ENCODE data around the gene SLC7A11. TPM values are rescaled to one million over a fixed set of nuclear protein-coding genes. Genes with fewer than 3 reads are reported as not detected.

SLC7A11 gene
- total and polyA plus RNA-seq, 10 of the 15 experiments (the other 5 are each of a cell fraction or from before 2014, with no cell fraction given) = 1.6 to 9.8 (median 3.5) TPM

GRCh38 chr4:138256608-138257007, 14.5 kb upstream of the SLC7A11 start (continued):
- TF ChIP-seq, protein P1, sequence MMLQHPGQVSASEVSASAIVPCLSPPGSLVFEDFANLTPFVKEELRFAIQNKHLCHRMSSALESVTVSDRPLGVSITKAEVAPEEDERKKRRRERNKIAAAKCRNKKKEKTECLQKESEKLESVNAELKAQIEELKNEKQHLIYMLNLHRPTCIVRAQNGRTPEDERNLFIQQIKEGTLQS (IDR thresholded peaks at IDR 0.05; ENCODE audit: borderline replicate concordance, extremely low read depth, low read depth, low read length) = no peak
- TF ChIP-seq SIN3A (IDR thresholded peaks at IDR 0.05; ENCODE audit: low read depth, low read length) = no peak
- no peak for TF ChIP-seq RAD51 (IDR thresholded peaks at IDR 0.05)
- TF ChIP-seq CBX5 (IDR thresholded peaks at IDR 0.05; ENCODE audit: low read depth) = no peak
- TF ChIP-seq PRDM15 (CRISPR knock-in tag; IDR thresholded peaks at IDR 0.05) = no peak
- no peak for TF ChIP-seq CHD4 (IDR thresholded peaks at IDR 0.05)
- no peak for TF ChIP-seq SP1 (IDR thresholded peaks at IDR 0.05; ENCODE audit: low read depth, low read length)
- TF ChIP-seq E2F8 (IDR thresholded peaks at IDR 0.05; ENCODE audit: low read depth, partially characterized antibody) = no peak
- no peak for TF ChIP-seq EGR1 (IDR thresholded peaks at IDR 0.05; ENCODE audit: borderline replicate concordance in 1 of 2, low read depth in 2 of 2, low read length in 2 of 2)
- TF ChIP-seq FOXM1 (IDR thresholded peaks at IDR 0.05; ENCODE audit: low read depth, low read length) = no peak
- TF ChIP-seq ZBTB40 (IDR thresholded peaks at IDR 0.05; ENCODE audit: borderline replicate concordance) = no peak
- TF ChIP-seq WRNIP1 (IDR thresholded peaks at IDR 0.05; ENCODE audit: borderline replicate concordance, low read depth, low read length) = no peak
- no peak for TF ChIP-seq SREBF2 (IDR thresholded peaks at IDR 0.05; ENCODE audit: low read length)
